IPS-18a (cell line): Measurements from ENCODE around the gene MZT2A.
"Not testable (repeated sequence)": the region's sequence is repeated elsewhere in the genome, so short reads cannot be mapped to it uniquely, and the experiment has no call there.

Experiments
- H3K27ac ChIP-seq: one replicate; pipeline ENCODE4 v1.5.1; 2013; ENCODE audit warnings: low read length
- H3K27me3 ChIP-seq: one replicate; pipeline ENCODE4 v1.6.1; 2013; ENCODE audit warnings: mild to moderate bottlenecking, low read length; ENCODE audit not compliant: control insufficient read depth, insufficient read depth
- H3K36me3 ChIP-seq: one replicate; pipeline ENCODE4 v1.6.1; 2013; ENCODE audit warnings: low read depth, low read length; ENCODE audit not compliant: control insufficient read depth
- H3K4me1 ChIP-seq: one replicate; pipeline ENCODE4 v1.6.1; 2013; ENCODE audit warnings: low read depth, low read length; ENCODE audit not compliant: control insufficient read depth
- H3K4me3 ChIP-seq: one replicate; pipeline ENCODE4 v1.5.1; 2013; ENCODE audit warnings: low read length
- H3K9ac ChIP-seq: one replicate; pipeline ENCODE4 v1.6.1; 2013; ENCODE audit warnings: mild to moderate bottlenecking, low read length, moderate library complexity
- H3K9me3 ChIP-seq: one replicate; pipeline ENCODE4 v1.6.1; 2013; ENCODE audit warnings: low read depth, low read length; ENCODE audit not compliant: control insufficient read depth

The MZT2A gene

GRCh38 chr2:131529864-131530445 lies 37.8 kb upstream of the MZT2A start:
- H3K4me3 ChIP-seq, H3K36me3 ChIP-seq, H3K27me3 ChIP-seq, H3K27ac ChIP-seq, H3K4me1 ChIP-seq, H3K9ac ChIP-seq, H3K9me3 ChIP-seq: not testable (repeated sequence)

- H3K9me3 ChIP-seq, H3K36me3 ChIP-seq, H3K27ac ChIP-seq, H3K27me3 ChIP-seq, H3K4me1 ChIP-seq, H3K9ac ChIP-seq: not testable (repeated sequence)
- peak overlapping the region; percentile 24 for H3K4me3 ChIP-seq
Measured at GRCh38 chr2:131528981-131529863, 37.0 kb upstream of the MZT2A start.

GRCh38 chr2:131527131-131528001 lies 35.2 kb upstream of the MZT2A start, which contains the start of gene CCDC74A:
TSS of gene CCDC74A (plus strand) at chr2:131527888. CDS start at chr2:131527971, 83 bp downstream.
- H3K4me1 ChIP-seq, H3K9me3 ChIP-seq, H3K27me3 ChIP-seq, H3K27ac ChIP-seq, H3K9ac ChIP-seq, H3K36me3 ChIP-seq: not testable (repeated sequence)
- peak within 1 kb of the TSS; percentile 53 for H3K4me3 ChIP-seq

- not testable (repeated sequence) for H3K4me1 ChIP-seq, H3K36me3 ChIP-seq, H3K4me3 ChIP-seq, H3K27ac ChIP-seq, H3K27me3 ChIP-seq, H3K9ac ChIP-seq, H3K9me3 ChIP-seq
Measured at GRCh38 chr2:131525256-131525655, 33.1 kb upstream of the MZT2A start.

GRCh38 chr2:131521961-131522781 lies 30.0 kb upstream of the MZT2A start:
- Histone ChIP-seq H3K27me3 (no peaks in the 10 kb centered on the region), H3K36me3 (peaks cover 18% of the 10 kb centered on the region), H3K4me3 (no peak overlapping the region), H3K4me1 (no peaks in the 10 kb centered on the region), H3K9ac (no peak overlapping the region), H3K9me3 (no peaks in the 10 kb centered on the region), H3K27ac (no peak overlapping the region)

- not testable (repeated sequence) for H3K27ac ChIP-seq, H3K4me1 ChIP-seq, H3K27me3 ChIP-seq, H3K4me3 ChIP-seq, H3K9me3 ChIP-seq, H3K9ac ChIP-seq
- H3K36me3 ChIP-seq, result peaks cover 18% of the 10 kb centered on the region
Measured at GRCh38 chr2:131521524-131521923, 29.3 kb upstream of the MZT2A start.

GRCh38 chr2:131520526-131520925 lies 28.3 kb upstream of the MZT2A start:
- no peaks in the 10 kb centered on the region for H3K27me3 ChIP-seq
- H3K9me3 ChIP-seq, result no peaks in the 10 kb centered on the region
- H3K4me1 ChIP-seq, result no peaks in the 10 kb centered on the region
- H3K4me3 ChIP-seq, result no peak overlapping the region
- H3K27ac ChIP-seq, result no peak overlapping the region
- H3K9ac ChIP-seq, result no peak overlapping the region
- peaks cover 18% of the 10 kb centered on the region for H3K36me3 ChIP-seq

- H3K27me3 ChIP-seq, H3K9me3 ChIP-seq, H3K4me3 ChIP-seq, H3K9ac ChIP-seq, H3K27ac ChIP-seq, H3K4me1 ChIP-seq: not testable (repeated sequence)
- H3K36me3 ChIP-seq, result peaks cover 18% of the 10 kb centered on the region
Measured at GRCh38 chr2:131519871-131520470, 27.8 kb upstream of the MZT2A start.

GRCh38 chr2:131519466-131519865 lies 27.3 kb upstream of the MZT2A start:
- Histone ChIP-seq H3K9me3 (no peaks in the 10 kb centered on the region), H3K9ac (no peak overlapping the region), H3K27me3 (no peaks in the 10 kb centered on the region), H3K36me3 (peaks cover 18% of the 10 kb centered on the region), H3K4me1 (no peaks in the 10 kb centered on the region), H3K4me3 (no peak overlapping the region), H3K27ac (no peak overlapping the region)

- not testable (repeated sequence) for H3K9me3 ChIP-seq, H3K9ac ChIP-seq, H3K4me3 ChIP-seq, H3K27me3 ChIP-seq, H3K4me1 ChIP-seq, H3K27ac ChIP-seq
- peaks cover 18% of the 10 kb centered on the region for H3K36me3 ChIP-seq
Measured at GRCh38 chr2:131518531-131518930, 26.3 kb upstream of the MZT2A start.
